Measurements from ENCODE around the gene C3orf70.
A peak's percentile ranks its signal among the peaks of the same experiment; 100 is the strongest.

Gene C3orf70

GRCh38 chr3:185084901-185085300 lies 68.0 kb downstream of the C3orf70 start:
- DNase-seq: no peak

- DNase-seq: no peak
Observed at GRCh38 chr3:185084402-185084801, 68.5 kb downstream of the C3orf70 start.

- no peak for DNase-seq
Observed at GRCh38 chr3:185082829-185083228, 70.0 kb downstream of the C3orf70 start.

GRCh38 chr3:185082149-185082548 lies 70.7 kb downstream of the C3orf70 start:
- no peak for DNase-seq

- DNase-seq: no peak
Observed at GRCh38 chr3:185081521-185081920, 71.3 kb downstream of the C3orf70 start.

- DNase-seq: no peak
Observed at GRCh38 chr3:185079625-185080024, 73.2 kb downstream of the C3orf70 start.

- no peak for DNase-seq
Observed at GRCh38 chr3:185076219-185076618, 76.6 kb downstream of the C3orf70 start.

GRCh38 chr3:185075547-185075946 lies 77.3 kb downstream of the C3orf70 start:
- no peak for DNase-seq

GRCh38 chr3:185071287-185071800 lies 81.5 kb downstream of the C3orf70 start:
- no peak for DNase-seq

- no peak for DNase-seq
Observed at GRCh38 chr3:185070491-185071286, 82.2 kb downstream of the C3orf70 start.

GRCh38 chr3:185069037-185070030 lies 83.5 kb downstream of the C3orf70 start:
- DNase-seq: no peak

- no peak for DNase-seq
Observed at GRCh38 chr3:185067173-185067572, 85.7 kb downstream of the C3orf70 start.

- no peak for DNase-seq
Observed at GRCh38 chr3:185066251-185066650, 86.6 kb downstream of the C3orf70 start.

GRCh38 chr3:185065059-185065458 lies 87.8 kb downstream of the C3orf70 start:
- no peak for DNase-seq

- no peak for DNase-seq
Observed at GRCh38 chr3:185063431-185063830, 89.4 kb downstream of the C3orf70 start.

- DNase-seq: no peak
Observed at GRCh38 chr3:185062191-185062590, 90.7 kb downstream of the C3orf70 start.

GRCh38 chr3:185060655-185061054 lies 92.2 kb downstream of the C3orf70 start:
- no peak for DNase-seq

GRCh38 chr3:185059766-185060165 lies 93.1 kb downstream of the C3orf70 start:
- peak; percentile 12 for DNase-seq

GRCh38 chr3:185058796-185059195 lies 94.1 kb downstream of the C3orf70 start:
- DNase-seq: no peak

- no peak for DNase-seq
Observed at GRCh38 chr3:185057829-185058228, 95.0 kb downstream of the C3orf70 start.

- DNase-seq: no peak
Observed at GRCh38 chr3:185056908-185057307, 96.0 kb downstream of the C3orf70 start.

GRCh38 chr3:185052631-185053030 lies 100.2 kb downstream of the C3orf70 start:
- no peak for DNase-seq

GRCh38 chr3:185051801-185052200 lies 101.1 kb downstream of the C3orf70 start:
- DNase-seq: no peak

- DNase-seq: no peak
Observed at GRCh38 chr3:185049710-185050109, 103.2 kb downstream of the C3orf70 start.

Data from KG1 (cell line).